ENCODE measurements around the gene FGF23.

DNA sequence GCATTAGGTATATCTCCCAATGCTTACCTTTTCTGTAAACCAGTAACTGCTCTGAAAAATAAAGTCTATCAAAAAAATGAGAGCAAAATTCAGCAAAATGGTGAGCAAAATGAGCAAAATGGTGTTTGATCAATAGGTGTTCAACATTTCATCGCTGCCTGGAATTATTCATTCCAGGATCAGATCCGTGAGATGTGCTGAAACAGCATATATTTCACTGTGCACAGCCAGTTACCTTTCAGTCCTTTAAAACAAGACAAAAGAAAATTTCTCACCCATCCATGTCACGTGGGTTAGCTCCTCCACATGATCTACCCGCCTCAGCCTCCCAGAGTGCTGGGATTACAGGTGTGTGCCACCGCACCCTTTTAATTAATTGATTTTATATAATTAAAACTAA, 8.1 kb upstream of the FGF23 start:
- TF ChIP-seq, protein P1, sequence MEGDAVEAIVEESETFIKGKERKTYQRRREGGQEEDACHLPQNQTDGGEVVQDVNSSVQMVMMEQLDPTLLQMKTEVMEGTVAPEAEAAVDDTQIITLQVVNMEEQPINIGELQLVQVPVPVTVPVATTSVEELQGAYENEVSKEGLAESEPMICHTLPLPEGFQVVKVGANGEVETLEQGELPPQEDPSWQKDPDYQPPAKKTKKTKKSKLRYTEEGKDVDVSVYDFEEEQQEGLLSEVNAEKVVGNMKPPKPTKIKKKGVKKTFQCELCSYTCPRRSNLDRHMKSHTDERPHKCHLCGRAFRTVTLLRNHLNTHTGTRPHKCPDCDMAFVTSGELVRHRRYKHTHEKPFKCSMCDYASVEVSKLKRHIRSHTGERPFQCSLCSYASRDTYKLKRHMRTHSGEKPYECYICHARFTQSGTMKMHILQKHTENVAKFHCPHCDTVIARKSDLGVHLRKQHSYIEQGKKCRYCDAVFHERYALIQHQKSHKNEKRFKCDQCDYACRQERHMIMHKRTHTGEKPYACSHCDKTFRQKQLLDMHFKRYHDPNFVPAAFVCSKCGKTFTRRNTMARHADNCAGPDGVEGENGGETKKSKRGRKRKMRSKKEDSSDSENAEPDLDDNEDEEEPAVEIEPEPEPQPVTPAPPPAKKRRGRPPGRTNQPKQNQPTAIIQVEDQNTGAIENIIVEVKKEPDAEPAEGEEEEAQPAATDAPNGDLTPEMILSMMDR (IDR thresholded peaks at IDR 0.05; ENCODE audit: low read depth, low read length) = no peak
- no peak for TF ChIP-seq EZH2phosphoT487 (IDR thresholded peaks at IDR 0.05; ENCODE audit: low read depth)
